ENCODE results near the gene KRTAP8-1. TPM values are rescaled to one million over a fixed set of nuclear protein-coding genes. Genes with fewer than 3 reads are reported as not detected.

Gene KRTAP8-1
- total RNA-seq, 1 donor = not detected

Other genes with a start within 250 kb of the KRTAP8-1 start
- not detected for gene KRTAP22-2, start 222.9 kb downstream of the KRTAP8-1 start, total RNA-seq
- gene KRTAP6-3, start 220.8 kb downstream of the KRTAP8-1 start, total RNA-seq = not detected
- not detected for gene KRTAP6-2, start 214.4 kb downstream of the KRTAP8-1 start, total RNA-seq
- gene KRTAP22-1, start 212.2 kb downstream of the KRTAP8-1 start, total RNA-seq = not detected
- not detected for gene KRTAP6-1, start 199.3 kb downstream of the KRTAP8-1 start, total RNA-seq
- gene KRTAP20-1, start 196.8 kb downstream of the KRTAP8-1 start, total RNA-seq = not detected
- not detected for gene KRTAP20-4, start 192.6 kb downstream of the KRTAP8-1 start, total RNA-seq
- not detected for gene KRTAP20-2, start 178.1 kb downstream of the KRTAP8-1 start, total RNA-seq
- not detected for gene KRTAP20-3, start 170.4 kb downstream of the KRTAP8-1 start, total RNA-seq
- gene KRTAP21-3, start 94.5 kb downstream of the KRTAP8-1 start, total RNA-seq = not detected
- gene KRTAP21-2, start 66.0 kb downstream of the KRTAP8-1 start, total RNA-seq = not detected
- not detected for gene KRTAP21-1, start 57.8 kb downstream of the KRTAP8-1 start, total RNA-seq
- gene KRTAP7-1, start 16.5 kb upstream of the KRTAP8-1 start, total RNA-seq = not detected
- gene KRTAP11-1, start 68.3 kb upstream of the KRTAP8-1 start, total RNA-seq = not detected
- gene KRTAP19-8, start 225.2 kb upstream of the KRTAP8-1 start, total RNA-seq = not detected